Liver (tissue), 3 donors: ENCODE measurements around the gene GIGYF1.

Experiments used
- CTCF ChIP-seq: fragments of 150-350 bp; IDR thresholded peaks from 2 replicates; pipeline ENCODE4 v1.5.1; 2017; ENCODE audit warnings: improper control_type of control experiment, low read depth, low read length; ENCODE audit not compliant: missing input control
- GABPA ChIP-seq, 2 donors: IDR thresholded peaks in 1 of 2; conservative IDR thresholded peaks in 1 of 2; 2 replicates each; pipeline ENCODE4 v1.6.1; 2016; ENCODE audit warnings: antibody characterized with exemption in 2 of 2, mild to moderate bottlenecking in 1 of 2, moderate library complexity in 1 of 2
- HNF4A ChIP-seq, 2 donors: conservative IDR thresholded peaks; 2 replicates each; pipeline ENCODE4 v1.6.1; 2016; ENCODE audit warnings: antibody characterized with exemption in 2 of 2, mild to moderate bottlenecking in 2 of 2
- JUND ChIP-seq, 2 donors: IDR thresholded peaks; 2 replicates each; pipeline ENCODE4 v1.6.1; 2016; ENCODE audit warnings: antibody characterized with exemption in 2 of 2
- MAX ChIP-seq: IDR thresholded peaks from 2 replicates; pipeline ENCODE4 v1.6.1; 2016; ENCODE audit warnings: antibody characterized with exemption
- RAD21 ChIP-seq, 2 donors: IDR thresholded peaks; 2 replicates each; pipeline ENCODE4 v1.6.1; 2016; ENCODE audit warnings: antibody characterized with exemption in 2 of 2, mild to moderate bottlenecking in 2 of 2
- REST ChIP-seq: IDR thresholded peaks from 2 replicates; pipeline ENCODE4 v1.6.1; 2016; ENCODE audit warnings: antibody characterized with exemption, mild to moderate bottlenecking
- SP1 ChIP-seq: IDR thresholded peaks from 2 replicates; pipeline ENCODE4 v1.6.1; 2018; ENCODE audit warnings: antibody characterized with exemption, mild to moderate bottlenecking
- ZBTB33 ChIP-seq: IDR thresholded peaks from 2 replicates; pipeline ENCODE4 v1.6.1; 2016; ENCODE audit warnings: antibody characterized with exemption
- donor health status: healthy.
- donor health status: healthy.

GRCh38 chr7:100721505-100721812 is 27.4 kb upstream of the GIGYF1 start:
- TF ChIP-seq CTCF (no peak), HNF4A (conservative IDR thresholded peaks at IDR 0.05) (peak in 1 of 2 donors; percentile 1), ZBTB33 (no peak), SP1 (no peak), GABPA (IDR thresholded peaks at IDR 0.05 in 1 of 2, conservative IDR thresholded peaks at IDR 0.05 in 1 of 2) (no peak), JUND (IDR thresholded peaks at IDR 0.05) (no peak), RAD21 (IDR thresholded peaks at IDR 0.05) (no peak), REST (no peak), MAX (no peak)
